ENCODE results near the gene ADAP1. TPM values are rescaled to one million over a fixed set of nuclear protein-coding genes. Genes with fewer than 3 reads are reported as not detected.

The ADAP1 gene
- total RNA-seq, 4 donors from 2014 or later = 84.9 to 360 (median 169) TPM

DNA sequence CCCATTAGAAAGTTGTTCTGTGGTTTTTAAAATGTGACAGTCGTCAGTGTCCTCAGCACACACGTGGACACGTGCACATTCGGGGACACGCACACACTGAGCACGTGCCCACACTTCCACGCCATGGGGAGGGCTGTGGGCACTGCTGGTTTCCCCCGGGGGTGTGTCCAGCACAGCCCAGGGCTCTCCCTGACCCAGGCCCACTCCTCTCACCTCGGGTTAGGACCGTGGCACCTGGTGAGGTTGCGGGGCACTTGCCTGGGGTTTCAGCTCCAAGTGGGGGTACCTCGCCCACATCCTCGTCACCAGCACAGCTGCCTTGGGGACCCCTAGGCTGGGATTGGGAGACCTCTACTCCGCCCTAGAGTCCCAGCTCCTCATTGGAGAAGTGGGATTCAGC is 57.4 kb downstream of the ADAP1 start:
- no peaks in the 10 kb centered on the region for H3K27me3 ChIP-seq
- no peak for DNase-seq
- intact Hi-C loops (cut with DNase I; ENCODE audit: low total_unique reads) = no loop called here
- H3K4me3 ChIP-seq = no peak overlapping the region
- peaks cover 0 to 22% (median 11%) of the 10 kb centered on the region in 4 donors for H3K36me3 ChIP-seq
- in situ Hi-C loops (cut with MboI; ENCODE audit: low pct_ligation_motif_present in 1 of 4, low pct_unique_long_range_greater_than_20kb in 1 of 4, low sequenced_read_pairs in 3 of 4) = no loop called here
- peaks cover 5 to 21% (median 14%) of the 10 kb centered on the region in 4 donors for H3K4me1 ChIP-seq
- TF ChIP-seq POLR2AphosphoS5 (IDR thresholded peaks at IDR 0.05) (no peak), EP300 (IDR thresholded peaks at IDR 0.05; ENCODE audit: low read depth) (no peak), POLR2A (IDR thresholded peaks at IDR 0.05) (no peak)
- TF ChIP-seq, protein P1, sequence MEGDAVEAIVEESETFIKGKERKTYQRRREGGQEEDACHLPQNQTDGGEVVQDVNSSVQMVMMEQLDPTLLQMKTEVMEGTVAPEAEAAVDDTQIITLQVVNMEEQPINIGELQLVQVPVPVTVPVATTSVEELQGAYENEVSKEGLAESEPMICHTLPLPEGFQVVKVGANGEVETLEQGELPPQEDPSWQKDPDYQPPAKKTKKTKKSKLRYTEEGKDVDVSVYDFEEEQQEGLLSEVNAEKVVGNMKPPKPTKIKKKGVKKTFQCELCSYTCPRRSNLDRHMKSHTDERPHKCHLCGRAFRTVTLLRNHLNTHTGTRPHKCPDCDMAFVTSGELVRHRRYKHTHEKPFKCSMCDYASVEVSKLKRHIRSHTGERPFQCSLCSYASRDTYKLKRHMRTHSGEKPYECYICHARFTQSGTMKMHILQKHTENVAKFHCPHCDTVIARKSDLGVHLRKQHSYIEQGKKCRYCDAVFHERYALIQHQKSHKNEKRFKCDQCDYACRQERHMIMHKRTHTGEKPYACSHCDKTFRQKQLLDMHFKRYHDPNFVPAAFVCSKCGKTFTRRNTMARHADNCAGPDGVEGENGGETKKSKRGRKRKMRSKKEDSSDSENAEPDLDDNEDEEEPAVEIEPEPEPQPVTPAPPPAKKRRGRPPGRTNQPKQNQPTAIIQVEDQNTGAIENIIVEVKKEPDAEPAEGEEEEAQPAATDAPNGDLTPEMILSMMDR (IDR thresholded peaks at IDR 0.05) = no peak
- no peak overlapping the region for H3K27ac ChIP-seq
- no peaks in the 10 kb centered on the region for H3K9me3 ChIP-seq
- WGBS, 2 donors (ENCODE audit: low coverage in 1 of 2) = 88 to 100% methylated on average over 2 to 9 of the region's 14 CpGs

DNA sequence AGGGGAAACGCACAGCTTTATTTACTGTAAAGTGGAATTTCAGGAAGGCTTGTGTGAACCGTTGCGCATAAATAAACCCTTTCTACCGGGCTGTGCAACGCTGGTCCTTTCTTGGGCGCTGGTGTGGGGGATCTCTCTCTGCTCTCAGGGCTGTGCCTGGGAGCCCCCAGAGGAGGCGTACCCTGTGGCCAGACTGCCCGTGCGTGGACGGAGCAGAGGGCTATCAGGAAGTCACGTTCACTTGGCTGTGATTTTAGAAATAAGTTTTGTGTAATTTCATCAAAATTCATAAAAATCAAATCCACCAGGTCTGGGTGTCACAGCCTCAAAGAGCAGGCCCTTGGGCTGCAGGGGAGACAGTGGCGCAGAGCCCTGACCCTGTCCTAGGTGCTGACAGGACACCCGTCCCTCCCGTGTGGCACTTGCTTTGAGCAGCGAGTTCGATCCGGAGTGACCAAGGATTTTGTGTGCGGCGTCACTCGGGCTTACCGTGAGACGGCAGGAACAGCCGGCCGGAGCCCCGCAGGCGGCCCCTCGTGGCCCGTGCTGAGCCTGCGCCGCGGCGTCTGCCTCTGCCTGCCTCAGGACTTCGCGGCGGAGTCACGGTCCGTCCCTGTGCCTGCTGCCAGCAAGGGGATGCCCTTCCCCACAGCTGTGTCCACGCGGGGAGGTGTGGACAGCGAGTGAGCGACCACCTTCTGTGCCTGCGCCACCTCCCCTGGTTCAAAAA is 58.0 kb downstream of the ADAP1 start:
- H3K27ac ChIP-seq = no peak overlapping the region
- in situ Hi-C loops (cut with MboI; ENCODE audit: low pct_ligation_motif_present in 1 of 4, low pct_unique_long_range_greater_than_20kb in 1 of 4, low sequenced_read_pairs in 3 of 4) (no loop called here), intact Hi-C loops (cut with DNase I; ENCODE audit: low total_unique reads) (no loop called here)
- H3K9me3 ChIP-seq = no peaks in the 10 kb centered on the region
- no peak for TF ChIP-seq EP300 (IDR thresholded peaks at IDR 0.05; ENCODE audit: low read depth)
- TF ChIP-seq, protein P1 (IDR thresholded peaks at IDR 0.05) = no peak
- no peak for TF ChIP-seq POLR2AphosphoS5 (IDR thresholded peaks at IDR 0.05)
- H3K27me3 ChIP-seq = no peaks in the 10 kb centered on the region
- 87 to 95% methylated on average over 3 to 37 of the region's 42 CpGs for WGBS, 2 donors (ENCODE audit: low coverage in 1 of 2)
- peaks cover 5 to 17% (median 12%) of the 10 kb centered on the region in 4 donors for H3K4me1 ChIP-seq
- H3K4me3 ChIP-seq = no peak overlapping the region
- DNase-seq = no peak
- peaks cover 0 to 28% (median 13%) of the 10 kb centered on the region in 4 donors for H3K36me3 ChIP-seq

DNA sequence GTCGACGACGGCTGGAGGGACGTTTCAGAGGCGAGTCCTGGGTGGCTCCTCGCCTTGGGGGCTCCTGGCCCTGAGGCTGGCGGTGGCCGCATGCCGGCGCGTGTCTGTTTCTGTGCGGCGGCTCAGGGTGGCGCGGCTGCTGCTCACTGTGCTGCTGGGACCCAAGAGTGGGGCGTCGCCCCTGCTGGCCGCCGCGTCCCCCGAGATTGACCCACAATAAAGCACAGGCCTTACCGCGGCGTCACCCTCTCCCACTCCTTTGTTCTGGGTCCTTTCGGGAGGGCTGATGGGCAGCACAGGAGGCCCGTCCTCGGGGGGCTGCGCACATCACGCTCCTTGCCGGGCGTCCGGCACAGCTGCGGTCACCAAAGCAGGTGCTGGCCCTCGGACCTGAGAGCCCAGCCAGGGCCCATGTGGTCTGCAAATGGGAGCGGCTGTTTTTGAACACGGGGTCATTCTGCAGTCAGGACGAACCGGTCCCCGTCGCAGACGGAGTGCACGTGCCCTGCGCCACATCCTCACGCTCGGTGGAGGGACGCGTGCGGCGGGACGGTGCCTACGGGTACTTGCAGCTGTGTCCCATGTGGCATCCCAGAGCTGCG is 58.9 kb downstream of the ADAP1 start:
- H3K27me3 ChIP-seq = no peaks in the 10 kb centered on the region
- H3K4me3 ChIP-seq = no peak overlapping the region
- no peaks in the 10 kb centered on the region for H3K9me3 ChIP-seq
- peaks cover 0 to 7% (median 3%) of the 10 kb centered on the region in 4 donors for H3K4me1 ChIP-seq
- intact Hi-C loops (cut with DNase I; ENCODE audit: low total_unique reads) (no loop called here), in situ Hi-C loops (cut with MboI; ENCODE audit: low pct_ligation_motif_present in 1 of 4, low pct_unique_long_range_greater_than_20kb in 1 of 4, low sequenced_read_pairs in 3 of 4) (no loop called here)
- H3K27ac ChIP-seq = no peak overlapping the region
- no peak for DNase-seq
- TF ChIP-seq POLR2A (IDR thresholded peaks at IDR 0.05) = no peak
- TF ChIP-seq EP300 (IDR thresholded peaks at IDR 0.05; ENCODE audit: low read depth) = no peak
- TF ChIP-seq, protein P1 (IDR thresholded peaks at IDR 0.05) = no peak
- no peak for TF ChIP-seq POLR2AphosphoS5 (IDR thresholded peaks at IDR 0.05)
- 97% methylated on average over 46 of the region's 52 CpGs; no CpG with 5 or more reads in 1 of the 2 donors for WGBS, 2 donors (ENCODE audit: low coverage in 1 of 2)
- H3K36me3 ChIP-seq = peaks cover 0 to 37% (median 18%) of the 10 kb centered on the region in 4 donors

DNA sequence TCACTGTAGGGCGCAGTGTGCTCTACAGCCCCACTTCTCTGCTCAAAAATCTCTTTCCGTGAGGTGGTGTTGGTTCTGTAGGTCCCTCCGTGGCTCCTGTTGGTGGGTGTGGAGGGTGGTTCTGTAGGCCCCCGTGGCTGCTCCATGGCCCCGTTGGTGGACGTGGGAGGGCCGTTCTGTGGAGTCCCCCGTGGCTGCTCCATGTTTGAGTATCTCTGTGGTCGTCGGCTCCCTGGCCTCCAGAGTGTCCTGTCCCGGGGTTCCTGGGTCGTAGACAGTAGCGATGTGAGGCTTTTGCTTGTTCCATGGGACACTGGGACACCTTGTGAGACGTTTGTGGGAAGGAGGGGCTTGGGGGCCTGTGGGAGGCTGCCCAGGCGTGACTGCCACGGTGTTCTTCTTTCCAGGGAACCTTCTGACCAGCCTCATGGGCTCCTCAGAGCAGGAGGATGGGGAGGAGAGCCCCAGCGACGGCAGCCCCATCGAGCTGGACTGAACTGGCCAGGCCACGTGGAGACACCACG is 59.5 kb downstream of the ADAP1 start:
- in situ Hi-C loops (cut with MboI; ENCODE audit: low pct_ligation_motif_present in 1 of 4, low pct_unique_long_range_greater_than_20kb in 1 of 4, low sequenced_read_pairs in 3 of 4) = no loop called here
- H3K4me3 ChIP-seq = no peak overlapping the region
- H3K9me3 ChIP-seq = no peaks in the 10 kb centered on the region
- peaks cover 0 to 37% (median 18%) of the 10 kb centered on the region in 4 donors for H3K36me3 ChIP-seq
- no peaks in the 10 kb centered on the region for H3K27me3 ChIP-seq
- peaks cover 0 to 7% (median 3%) of the 10 kb centered on the region in 4 donors for H3K4me1 ChIP-seq
- WGBS, 2 donors (ENCODE audit: low coverage in 1 of 2) = 93% methylated on average over 21 of the region's 21 CpGs; no CpG with 5 or more reads in 1 of the 2 donors
- DNase-seq = no peak
- no peak overlapping the region for H3K27ac ChIP-seq
- intact Hi-C loops (cut with DNase I; ENCODE audit: low total_unique reads) = no loop called here
- TF ChIP-seq EP300 (IDR thresholded peaks at IDR 0.05; ENCODE audit: low read depth) (no peak), POLR2AphosphoS5 (IDR thresholded peaks at IDR 0.05) (no peak), POLR2A (IDR thresholded peaks at IDR 0.05) (no peak)
- TF ChIP-seq, protein P1 (IDR thresholded peaks at IDR 0.05) = no peak

Data from transverse colon (tissue), 4 donors.